ENCODE data around the gene SNX32.

The SNX32 gene

GRCh38 chr11:65865550-65866172, 31.9 kb downstream of the SNX32 start:
- DNase-seq (ENCODE audit: low read depth in 2 of 2, low spot score in 1 of 2) = no peak

- DNase-seq (ENCODE audit: low read depth in 2 of 2, low spot score in 1 of 2) = no peak
Measured at GRCh38 chr11:65866509-65867283, 32.9 kb downstream of the SNX32 start.

GRCh38 chr11:65867284-65868071, 33.7 kb downstream of the SNX32 start:
- DNase-seq (ENCODE audit: low read depth in 2 of 2, low spot score in 1 of 2) = no peak

DNA sequence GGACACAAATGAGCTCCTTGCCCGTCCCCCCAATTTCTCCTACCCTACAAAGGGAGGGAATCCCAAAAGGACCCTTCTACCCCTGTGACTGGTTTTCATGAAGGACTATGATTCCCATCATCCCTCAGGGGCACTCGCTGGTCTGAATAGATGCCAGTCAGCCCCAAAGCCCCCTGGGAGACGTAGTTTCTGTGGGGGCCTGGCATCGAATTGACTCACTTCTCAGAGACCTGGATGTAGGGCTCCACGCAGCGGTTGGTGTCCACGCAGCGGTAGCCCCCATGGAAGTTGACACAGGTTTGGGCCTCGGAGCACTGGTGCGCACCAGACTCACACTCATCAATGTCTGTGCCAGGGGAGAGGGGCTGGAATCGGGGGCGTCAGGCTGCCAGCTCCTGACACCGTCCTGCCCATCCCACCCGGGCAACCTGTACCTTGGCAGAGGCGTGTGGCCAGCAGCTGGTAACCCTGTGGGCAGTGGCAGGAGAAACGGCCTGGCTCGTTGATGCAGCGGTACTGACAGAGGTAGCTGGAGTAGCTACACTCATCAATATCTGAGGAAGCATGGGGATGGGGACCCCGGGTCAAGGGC, 34.4 kb downstream of the SNX32 start:
- no peak for DNase-seq (ENCODE audit: low read depth in 2 of 2, low spot score in 1 of 2)

DNA sequence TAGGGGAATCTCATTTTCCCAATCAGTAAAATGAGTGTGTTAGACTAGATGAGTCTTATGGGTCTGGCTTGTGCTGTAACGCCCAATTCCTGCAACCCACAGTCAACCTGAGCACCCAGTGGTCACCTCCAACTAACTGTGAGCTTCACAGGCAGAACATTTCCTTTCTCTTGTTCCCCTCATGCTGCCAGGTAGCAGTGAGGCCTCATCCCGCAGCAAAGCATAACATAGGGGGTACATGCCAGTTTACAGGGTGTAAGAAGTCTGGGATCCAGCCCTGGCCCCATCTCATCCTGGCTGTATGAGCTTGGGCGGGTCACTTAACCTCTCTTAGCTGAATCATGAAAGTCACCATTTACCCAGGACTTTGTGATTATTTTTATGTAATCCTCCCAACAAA, 35.1 kb downstream of the SNX32 start:
- DNase-seq (ENCODE audit: low read depth in 2 of 2, low spot score in 1 of 2) = no peak

DNA sequence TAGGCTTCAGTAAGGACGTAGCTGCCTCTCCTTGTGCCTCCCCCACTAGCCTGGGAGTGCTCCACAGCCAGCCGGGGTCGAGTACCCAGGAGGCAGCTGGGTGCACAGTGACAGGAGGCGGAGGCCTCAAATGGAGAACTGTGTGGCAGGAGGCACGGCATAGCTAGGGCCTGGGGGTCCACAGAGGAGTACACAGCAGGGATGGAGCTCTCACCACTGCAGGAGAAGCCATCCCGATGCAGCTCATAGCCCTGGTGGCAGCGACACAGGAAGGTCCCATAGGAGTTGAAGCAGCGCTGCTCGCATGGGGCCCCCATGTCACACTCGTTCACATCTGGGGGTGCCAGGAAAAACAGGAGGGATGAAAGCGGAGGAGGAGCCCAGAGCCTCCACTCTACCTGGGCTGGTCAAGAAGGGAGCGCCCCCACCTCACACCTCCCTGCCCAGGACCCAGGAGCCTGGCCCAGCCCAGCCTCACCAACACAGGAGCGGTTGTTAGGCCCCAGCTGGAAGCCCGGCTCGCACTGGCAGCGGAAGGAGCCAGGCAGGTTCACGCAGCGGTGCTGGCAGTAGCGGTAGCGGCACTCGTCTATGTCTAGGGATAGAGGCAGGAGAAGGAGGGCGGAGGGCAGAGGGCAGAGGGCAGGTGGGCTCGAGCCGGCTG, 36.0 kb downstream of the SNX32 start:
- no peak for DNase-seq (ENCODE audit: low read depth in 2 of 2, low spot score in 1 of 2)

- no peak for DNase-seq (ENCODE audit: low read depth in 2 of 2, low spot score in 1 of 2)
Measured at GRCh38 chr11:65870307-65870658, 36.5 kb downstream of the SNX32 start.

DNA sequence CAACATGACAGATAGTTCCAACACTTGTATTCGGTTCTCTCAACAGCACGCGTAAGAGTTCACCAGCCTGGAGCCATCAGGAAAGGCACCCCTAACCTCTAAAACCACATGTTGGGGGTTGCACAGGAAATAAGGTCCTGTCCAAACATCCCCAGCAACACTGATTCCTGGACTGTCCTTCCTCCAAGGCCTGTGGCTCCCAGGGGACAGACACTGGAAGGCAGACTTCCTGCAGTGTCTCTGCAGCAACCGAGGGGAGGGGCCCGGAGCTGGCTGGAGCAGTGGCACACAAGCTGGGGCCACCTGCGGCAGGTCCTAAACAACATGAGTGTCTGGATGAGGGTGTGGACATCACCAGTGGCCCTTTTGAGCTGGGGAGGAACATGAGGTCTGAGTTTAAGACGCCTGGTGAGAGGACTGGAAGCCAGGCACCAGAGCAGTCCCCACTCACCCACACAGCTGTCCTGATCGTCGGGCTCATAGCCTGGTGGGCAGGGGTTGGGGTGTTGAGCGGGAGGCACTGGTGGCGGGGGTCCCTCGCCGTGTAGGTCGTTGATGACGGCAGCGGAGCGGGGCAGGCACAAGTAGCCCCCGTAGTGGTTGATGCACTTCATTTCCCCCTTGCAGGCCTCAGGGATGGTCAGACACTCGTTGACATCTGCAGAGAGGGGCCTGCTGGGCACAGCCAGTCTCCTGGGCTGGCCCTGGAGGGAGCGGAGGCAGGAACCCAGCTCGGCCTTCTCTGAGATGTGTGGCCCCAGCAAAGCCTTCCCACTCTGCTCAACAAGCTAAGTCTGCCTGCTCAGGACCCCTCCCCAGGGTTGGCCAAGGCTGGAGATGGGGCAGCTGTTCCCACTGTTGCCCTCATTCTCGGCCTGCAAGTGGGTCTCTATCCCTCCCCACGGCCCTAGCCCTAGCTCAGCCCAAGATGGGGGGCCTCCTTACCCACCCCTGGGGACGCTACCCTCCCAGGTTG, 37.2 kb downstream of the SNX32 start:
- no peak for DNase-seq (ENCODE audit: low read depth in 2 of 2, low spot score in 1 of 2)

DNA sequence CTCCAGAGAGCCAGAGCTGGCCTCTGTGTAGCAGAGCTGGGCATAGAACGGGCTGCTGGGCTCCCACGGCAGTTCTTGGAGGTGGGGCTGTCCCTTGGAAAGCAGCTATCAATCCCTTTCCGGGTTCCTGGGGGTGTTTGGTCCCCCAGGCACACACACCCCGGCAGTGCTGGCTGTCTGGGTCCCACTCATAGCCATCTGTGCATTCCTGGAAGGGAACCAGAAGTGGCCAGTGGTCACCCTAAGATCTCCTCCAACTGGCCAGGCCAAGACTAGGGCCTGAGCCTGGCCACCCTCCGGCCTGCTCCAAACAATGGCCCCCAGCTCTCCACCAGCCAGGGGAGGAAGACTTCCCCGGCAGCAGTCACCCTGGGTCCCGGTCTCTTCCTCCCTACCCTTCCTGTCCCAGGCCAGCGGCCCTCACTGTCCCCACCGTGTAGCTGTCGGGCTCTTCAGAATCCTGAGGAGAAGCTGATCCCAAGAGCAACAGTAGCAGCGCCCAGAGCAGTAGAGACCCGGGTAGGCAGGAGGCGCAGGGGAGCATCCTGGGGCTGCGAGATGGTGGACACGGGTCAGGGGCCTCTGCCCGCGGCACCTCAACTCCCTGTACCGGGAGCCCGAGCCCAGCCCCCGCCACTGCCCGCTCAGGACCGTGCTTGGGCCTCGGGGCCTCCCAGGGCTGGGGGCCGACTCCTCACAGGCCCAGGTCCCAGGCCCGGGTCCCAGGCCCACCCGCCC, 38.2 kb downstream of the SNX32 start:
- DNase-seq (ENCODE audit: low read depth in 2 of 2, low spot score in 1 of 2) = no peak

DNA sequence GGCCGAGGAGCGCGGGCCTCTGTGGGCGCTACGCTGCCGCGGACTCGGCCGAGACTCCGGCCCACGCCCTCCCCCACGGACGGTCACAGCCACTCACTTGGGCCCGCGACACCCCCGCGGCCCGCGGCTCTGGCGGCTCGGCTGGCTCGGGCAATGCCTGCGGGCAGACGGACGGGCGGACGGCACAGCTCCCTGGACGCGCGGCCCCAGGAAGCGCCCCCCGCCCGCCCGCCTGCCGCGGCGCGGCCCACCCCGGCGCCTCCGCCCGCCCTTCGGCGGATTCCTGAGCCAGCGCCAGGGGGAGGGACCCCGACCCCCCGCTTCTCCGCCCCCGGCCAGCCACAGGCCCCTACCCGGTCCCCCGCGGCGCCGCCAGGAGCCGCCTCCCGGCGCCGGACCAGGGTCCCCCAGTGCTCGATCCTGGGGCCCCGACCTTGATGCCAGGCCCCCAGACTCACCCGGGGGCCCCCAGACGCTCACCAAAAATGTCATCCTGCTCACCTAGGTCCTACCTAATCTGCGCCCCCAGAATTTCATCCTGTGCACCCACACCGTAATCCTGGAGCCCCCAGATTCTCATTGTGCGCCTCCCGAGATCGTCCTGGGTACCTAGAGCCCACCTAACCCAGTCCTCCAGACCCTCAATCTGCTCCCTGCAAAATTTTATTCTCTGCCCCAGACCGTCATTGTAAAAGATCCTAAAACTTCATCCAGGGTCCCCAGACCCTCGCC, 39.0 kb downstream of the SNX32 start, which contains the start of gene EFEMP2:
TSS of gene EFEMP2 (minus strand) at position 215 of the 732 bp plus-strand sequence. CDS start 446 bp downstream, outside the sequence.
- DNase-seq (ENCODE audit: low read depth in 2 of 2, low spot score in 1 of 2) = no peak

GRCh38 chr11:65873318-65874156, 39.8 kb downstream of the SNX32 start:
- DNase-seq (ENCODE audit: low read depth in 2 of 2, low spot score in 1 of 2) = peak; percentile 95 to 96

- DNase-seq (ENCODE audit: low read depth in 2 of 2, low spot score in 1 of 2) = no peak
Measured at GRCh38 chr11:65879617-65880016, 45.9 kb downstream of the SNX32 start, which contains the start of gene CTSW. TSS of gene CTSW (plus strand) at chr11:65879837. CDS start at chr11:65879855, 18 bp downstream.

- no peak for DNase-seq (ENCODE audit: low read depth in 2 of 2, low spot score in 1 of 2)
Measured at GRCh38 chr11:65880027-65880426, 46.3 kb downstream of the SNX32 start.

DNA sequence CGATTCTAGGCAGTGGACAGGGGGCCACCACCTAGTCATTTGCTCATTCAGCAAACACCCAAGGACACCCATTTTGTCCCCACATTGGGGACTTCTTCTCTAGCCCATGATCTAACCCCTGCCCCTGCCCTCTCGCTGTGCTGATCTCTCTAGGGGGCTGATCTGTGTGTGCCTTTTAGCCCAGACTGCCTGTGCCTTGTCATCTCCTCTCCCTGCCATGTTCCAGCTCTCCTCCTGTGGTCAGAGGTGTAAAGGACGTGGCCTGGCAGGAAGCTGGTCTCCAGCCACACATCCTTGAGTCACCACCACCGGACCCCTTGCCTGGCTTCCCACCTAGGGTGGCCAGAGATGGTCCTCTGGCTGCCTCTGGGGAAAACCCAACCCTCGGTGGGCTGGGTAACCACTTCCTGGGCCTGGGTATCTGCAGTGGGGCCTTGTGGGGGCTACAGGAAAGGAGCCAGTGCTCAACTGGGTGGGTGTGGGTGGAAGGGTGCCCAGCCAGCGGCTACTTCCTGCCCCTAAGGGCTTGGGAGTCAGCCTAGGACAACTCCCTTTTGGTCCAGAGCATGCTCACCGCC, 47.2 kb downstream of the SNX32 start:
- no peak for DNase-seq (ENCODE audit: low read depth in 2 of 2, low spot score in 1 of 2)

DNA sequence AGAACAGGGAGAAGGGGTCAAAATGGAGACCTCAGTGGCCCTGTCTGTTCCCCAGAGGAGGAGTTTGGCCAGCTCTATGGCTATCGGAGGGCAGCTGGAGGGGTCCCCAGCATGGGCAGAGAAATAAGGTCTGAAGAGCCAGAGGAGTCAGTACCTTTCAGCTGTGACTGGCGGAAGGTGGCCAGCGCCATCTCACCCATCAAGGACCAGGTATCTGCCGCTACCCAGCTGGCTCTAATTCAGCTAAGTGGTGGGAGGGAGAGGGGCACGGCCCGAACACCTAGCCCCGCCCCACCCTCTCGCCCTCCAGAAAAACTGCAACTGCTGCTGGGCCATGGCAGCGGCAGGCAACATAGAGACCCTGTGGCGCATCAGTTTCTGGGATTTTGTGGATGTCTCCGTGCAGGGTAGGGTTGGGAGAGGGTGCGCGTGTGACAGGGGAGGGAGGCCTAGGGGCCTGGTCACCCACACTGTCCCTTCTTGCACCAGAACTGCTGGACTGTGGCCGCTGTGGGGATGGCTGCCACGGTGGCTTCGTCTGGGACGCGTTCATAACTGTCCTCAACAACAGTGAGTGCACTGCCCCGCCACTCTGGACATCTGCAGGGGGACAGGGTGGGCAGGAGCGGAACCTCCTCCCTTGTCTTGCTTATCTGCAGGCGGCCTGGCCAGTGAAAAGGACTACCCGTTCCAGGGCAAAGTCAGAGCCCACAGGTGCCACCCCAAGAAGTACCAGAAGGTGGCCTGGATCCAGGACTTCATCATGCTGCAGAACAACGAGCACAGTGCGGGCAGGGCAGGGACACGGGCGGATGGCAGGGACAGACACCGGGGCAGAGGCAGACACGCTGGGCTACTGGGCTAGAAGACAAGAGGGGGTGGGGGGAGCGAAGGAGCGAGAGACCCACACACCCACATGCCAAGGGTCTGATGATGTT, 48.6 kb downstream of the SNX32 start:
- no peak for DNase-seq (ENCODE audit: low read depth in 2 of 2, low spot score in 1 of 2)
